Measurements from ENCODE around the gene CACNA2D3. TPM values are rescaled to one million over a fixed set of nuclear protein-coding genes. Genes with fewer than 3 reads are reported as not detected.

CACNA2D3 gene
- total RNA-seq, 1 donor: 4.3 TPM

DNA sequence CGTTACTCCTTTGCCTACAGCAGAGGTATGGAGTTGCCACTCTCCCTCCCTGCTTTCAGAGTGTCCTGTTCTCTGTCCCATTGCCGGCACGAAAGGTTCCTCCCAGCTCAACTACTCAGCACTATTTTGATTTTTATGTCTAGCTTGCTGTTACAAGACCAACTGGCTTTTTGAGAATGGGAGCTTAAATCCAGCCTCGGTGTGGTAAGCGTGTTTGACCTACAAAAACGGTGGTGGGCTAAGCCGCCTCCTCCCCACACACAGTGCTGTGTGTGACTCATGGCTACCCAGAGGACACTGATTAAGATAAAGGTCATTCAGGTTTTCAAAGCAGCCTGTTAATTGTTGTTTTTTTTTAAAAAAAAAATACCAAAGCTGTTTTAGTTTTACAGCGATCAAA, 741.0 kb downstream of the CACNA2D3 start:
- no peak for TF ChIP-seq CTCF (IDR thresholded peaks at IDR 0.05; ENCODE audit: insufficient read depth, low read depth, low read length)
- H3K4me3 ChIP-seq (ENCODE audit: low read depth, low read length): no peak overlapping the region
- DNase-seq (ENCODE audit: low read depth): peak; percentile 80

- no peak for TF ChIP-seq CTCF (IDR thresholded peaks at IDR 0.05; ENCODE audit: insufficient read depth, low read depth, low read length)
- no peak for DNase-seq (ENCODE audit: low read depth)
- no peak overlapping the region for H3K4me3 ChIP-seq (ENCODE audit: low read depth, low read length)
Observed at GRCh38 chr3:54863786-54864185, 741.4 kb downstream of the CACNA2D3 start.

- no peak for DNase-seq (ENCODE audit: low read depth)
- no peak for TF ChIP-seq CTCF (IDR thresholded peaks at IDR 0.05; ENCODE audit: insufficient read depth, low read depth, low read length)
- H3K4me3 ChIP-seq (ENCODE audit: low read depth, low read length): no peak overlapping the region
Observed at GRCh38 chr3:54865316-54865715, 743.0 kb downstream of the CACNA2D3 start.

GRCh38 chr3:54866251-54866650, 743.9 kb downstream of the CACNA2D3 start:
- no peak for TF ChIP-seq CTCF (IDR thresholded peaks at IDR 0.05; ENCODE audit: insufficient read depth, low read depth, low read length)
- DNase-seq (ENCODE audit: low read depth): no peak
- no peak overlapping the region for H3K4me3 ChIP-seq (ENCODE audit: low read depth, low read length)

DNA sequence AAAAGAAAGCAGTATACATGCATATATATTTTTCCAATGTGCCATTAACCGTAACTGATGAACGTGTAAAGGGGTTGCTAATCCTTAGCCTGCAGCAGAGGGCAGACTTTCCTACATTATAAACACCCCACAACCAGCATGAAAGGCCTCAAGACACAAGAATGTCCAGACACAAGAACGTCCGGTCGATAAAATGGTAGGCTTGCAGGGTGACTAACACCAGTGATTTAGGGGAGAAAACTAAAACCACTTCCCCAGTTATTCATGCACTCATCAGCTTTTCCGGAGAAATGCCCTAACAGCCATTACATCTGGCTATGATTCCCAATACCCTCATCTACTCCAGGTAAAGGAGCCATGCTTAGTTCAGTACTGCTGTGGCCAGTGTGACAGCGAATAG, 748.1 kb downstream of the CACNA2D3 start:
- H3K4me3 ChIP-seq (ENCODE audit: low read depth, low read length): no peak overlapping the region
- TF ChIP-seq CTCF (IDR thresholded peaks at IDR 0.05; ENCODE audit: insufficient read depth, low read depth, low read length): peak; percentile 67
- peak; percentile 90 for DNase-seq (ENCODE audit: low read depth)

DNA sequence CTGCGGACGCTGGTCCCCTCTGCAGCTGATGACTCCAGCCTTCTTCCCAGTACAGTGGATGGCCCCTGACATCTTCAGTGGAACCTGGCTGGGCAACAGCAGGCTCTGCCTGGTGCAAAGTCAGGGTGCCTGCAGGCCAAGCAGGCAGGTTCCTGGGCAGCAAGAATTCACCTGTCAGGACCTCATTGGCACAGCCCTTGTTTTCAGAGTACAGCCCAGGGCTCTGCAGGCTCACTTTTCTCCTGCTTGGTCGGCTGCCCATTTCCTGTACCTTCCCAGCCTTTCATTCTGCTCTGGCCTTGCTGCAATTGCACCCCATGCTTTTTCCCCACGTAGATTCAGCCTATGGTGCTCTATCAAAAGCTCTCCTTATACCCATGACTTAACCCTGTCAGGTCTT, 749.5 kb downstream of the CACNA2D3 start:
- no peak for DNase-seq (ENCODE audit: low read depth)
- no peak overlapping the region for H3K4me3 ChIP-seq (ENCODE audit: low read depth, low read length)
- TF ChIP-seq CTCF (IDR thresholded peaks at IDR 0.05; ENCODE audit: insufficient read depth, low read depth, low read length): no peak
